ENCODE results near the gene ATXN2. TPM values are rescaled to one million over a fixed set of nuclear protein-coding genes. Genes with fewer than 3 reads are reported as not detected.
"Not testable (repeated sequence)": the region's sequence is repeated elsewhere in the genome, so short reads cannot be mapped to it uniquely, and the experiment has no call there.

The ATXN2 gene
- total RNA-seq, 4 donors from 2014 or later, result 20.4 to 28.1 (median 22.2) TPM

DNA sequence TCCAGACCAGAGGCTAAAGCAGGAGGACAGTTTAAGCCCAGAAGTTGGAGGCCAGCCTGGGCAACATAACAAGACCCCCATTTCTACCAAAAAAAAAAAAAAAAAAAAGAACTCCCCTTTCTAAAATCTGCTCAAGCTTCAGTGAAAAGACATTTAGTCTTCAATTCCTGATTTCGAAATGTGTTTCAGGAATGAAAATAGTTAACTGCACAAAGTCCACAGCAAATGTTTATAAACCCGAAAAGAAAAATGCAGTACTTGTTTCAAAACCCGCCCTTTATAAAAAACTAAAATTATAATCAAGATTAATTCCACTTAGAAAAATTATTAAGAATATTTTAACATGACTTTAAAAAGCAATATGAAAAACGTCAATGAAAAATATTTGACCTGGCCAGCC, 12.1 kb downstream of the ATXN2 start:
- intact Hi-C loops (cut with DNase I; ENCODE audit: low total_unique reads), result no loop called here
- H3K4me1 ChIP-seq, result peaks cover 6 to 12% of the 10 kb centered on the region in 2 donors
- DNase-seq, result no peak
- no peak for TF ChIP-seq POLR2A (IDR thresholded peaks at IDR 0.05)
- TF ChIP-seq, protein P1, sequence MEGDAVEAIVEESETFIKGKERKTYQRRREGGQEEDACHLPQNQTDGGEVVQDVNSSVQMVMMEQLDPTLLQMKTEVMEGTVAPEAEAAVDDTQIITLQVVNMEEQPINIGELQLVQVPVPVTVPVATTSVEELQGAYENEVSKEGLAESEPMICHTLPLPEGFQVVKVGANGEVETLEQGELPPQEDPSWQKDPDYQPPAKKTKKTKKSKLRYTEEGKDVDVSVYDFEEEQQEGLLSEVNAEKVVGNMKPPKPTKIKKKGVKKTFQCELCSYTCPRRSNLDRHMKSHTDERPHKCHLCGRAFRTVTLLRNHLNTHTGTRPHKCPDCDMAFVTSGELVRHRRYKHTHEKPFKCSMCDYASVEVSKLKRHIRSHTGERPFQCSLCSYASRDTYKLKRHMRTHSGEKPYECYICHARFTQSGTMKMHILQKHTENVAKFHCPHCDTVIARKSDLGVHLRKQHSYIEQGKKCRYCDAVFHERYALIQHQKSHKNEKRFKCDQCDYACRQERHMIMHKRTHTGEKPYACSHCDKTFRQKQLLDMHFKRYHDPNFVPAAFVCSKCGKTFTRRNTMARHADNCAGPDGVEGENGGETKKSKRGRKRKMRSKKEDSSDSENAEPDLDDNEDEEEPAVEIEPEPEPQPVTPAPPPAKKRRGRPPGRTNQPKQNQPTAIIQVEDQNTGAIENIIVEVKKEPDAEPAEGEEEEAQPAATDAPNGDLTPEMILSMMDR (IDR thresholded peaks at IDR 0.05 in 4 of 5, conservative IDR thresholded peaks at IDR 0.05 in 1 of 5), result no peak
- no peak for ATAC-seq
- H3K27me3 ChIP-seq, result no peaks in the 10 kb centered on the region
- no peak overlapping the region for H3K4me3 ChIP-seq
- H3K27ac ChIP-seq, result no peak overlapping the region
- H3K36me3 ChIP-seq, result no peaks in the 10 kb centered on the region
- in situ Hi-C loops (cut with MboI; ENCODE audit: low sequenced_read_pairs in 4 of 4), result no loop called here
- H3K9me3 ChIP-seq, result no peaks in the 10 kb centered on the region

- ATAC-seq, result no peak
- no peak overlapping the region for H3K27ac ChIP-seq
- H3K4me1 ChIP-seq, result peaks cover 6 to 12% of the 10 kb centered on the region in 2 donors
- no peaks in the 10 kb centered on the region for H3K9me3 ChIP-seq
- TF ChIP-seq, protein P1 (IDR thresholded peaks at IDR 0.05 in 4 of 5, conservative IDR thresholded peaks at IDR 0.05 in 1 of 5), result no peak
- TF ChIP-seq POLR2A (IDR thresholded peaks at IDR 0.05), result no peak
- H3K36me3 ChIP-seq, result no peaks in the 10 kb centered on the region
- H3K4me3 ChIP-seq, result no peak overlapping the region
- intact Hi-C loops (cut with DNase I; ENCODE audit: low total_unique reads) (no loop called here), in situ Hi-C loops (cut with MboI; ENCODE audit: low sequenced_read_pairs in 4 of 4) (no loop called here)
- no peak for DNase-seq
- no peaks in the 10 kb centered on the region for H3K27me3 ChIP-seq
These were observed 13.4 kb downstream of the ATXN2 start for GRCh38 chr12:111585690-111586089.

- H3K27ac ChIP-seq, result no peak overlapping the region
- no peak for DNase-seq
- H3K27me3 ChIP-seq, result no peaks in the 10 kb centered on the region
- no peak overlapping the region for H3K4me3 ChIP-seq
- H3K36me3 ChIP-seq, result no peaks in the 10 kb centered on the region
- TF ChIP-seq, protein P1 (IDR thresholded peaks at IDR 0.05 in 4 of 5, conservative IDR thresholded peaks at IDR 0.05 in 1 of 5), result no peak
- no peak for TF ChIP-seq POLR2A (IDR thresholded peaks at IDR 0.05)
- no peaks in the 10 kb centered on the region for H3K9me3 ChIP-seq
- intact Hi-C loops (cut with DNase I; ENCODE audit: low total_unique reads) (no loop called here), in situ Hi-C loops (cut with MboI; ENCODE audit: low sequenced_read_pairs in 4 of 4) (no loop called here)
- ATAC-seq, result no peak
- H3K4me1 ChIP-seq, result peaks cover 6 to 12% of the 10 kb centered on the region in 2 donors
These were observed 14.2 kb downstream of the ATXN2 start for GRCh38 chr12:111584959-111585358.

- H3K27me3 ChIP-seq; intact Hi-C loops (cut with DNase I; ENCODE audit: low total_unique reads); in situ Hi-C loops (cut with MboI; ENCODE audit: low sequenced_read_pairs in 4 of 4); H3K36me3 ChIP-seq; H3K27ac ChIP-seq; H3K4me3 ChIP-seq; H3K9me3 ChIP-seq; DNase-seq; ATAC-seq: not testable (repeated sequence)
- H3K4me1 ChIP-seq, result peaks cover 5 to 12% of the 10 kb centered on the region in 2 donors
These were observed 15.6 kb downstream of the ATXN2 start for GRCh38 chr12:111583506-111583905.

- no peak for TF ChIP-seq POLR2A (IDR thresholded peaks at IDR 0.05)
- TF ChIP-seq, protein P1 (IDR thresholded peaks at IDR 0.05 in 4 of 5, conservative IDR thresholded peaks at IDR 0.05 in 1 of 5), result no peak
- in situ Hi-C loops (cut with MboI; ENCODE audit: low sequenced_read_pairs in 4 of 4) (no loop called here), intact Hi-C loops (cut with DNase I; ENCODE audit: low total_unique reads) (no loop called here)
- no peak overlapping the region for H3K27ac ChIP-seq
- H3K36me3 ChIP-seq, result no peaks in the 10 kb centered on the region
- H3K9me3 ChIP-seq, result no peaks in the 10 kb centered on the region
- ATAC-seq (no peak), DNase-seq (no peak)
- no peaks in the 10 kb centered on the region for H3K27me3 ChIP-seq
- peaks cover 0 to 7% of the 10 kb centered on the region in 2 donors for H3K4me1 ChIP-seq
- no peak overlapping the region for H3K4me3 ChIP-seq
These were observed 16.9 kb downstream of the ATXN2 start for GRCh38 chr12:111582133-111582747.
